ENCODE measurements around the gene CALHM6. TPM values are rescaled to one million over a fixed set of nuclear protein-coding genes. Genes with fewer than 3 reads are reported as not detected.

Gene CALHM6
- polyA plus RNA-seq, 1 of the 3 experiments (the other 2 are of a cell fraction) = 0.51 TPM

- Histone ChIP-seq H3K27ac (ENCODE audit: low read depth in 2 of 2, low read length in 1 of 2) (no peak overlapping the region), H2AFZ (ENCODE audit: low read depth) (no peak overlapping the region), H3K4me1 (ENCODE audit: control insufficient read depth in 1 of 2, insufficient read depth in 2 of 2, low read depth in 1 of 2, low read length in 1 of 2) (peaks cover 0 to 8% of the 10 kb centered on the region in 2 experiments; a peak in 3 of 4 replicates), H3K9me3 (no peaks in the 10 kb centered on the region), H3K9me2 (no peaks in the 10 kb centered on the region), H3K79me2 (ENCODE audit: insufficient read depth) (no peaks in the 10 kb centered on the region), H3K27me3 (ENCODE audit: insufficient read depth) (no peaks in the 10 kb centered on the region), H3K4me2 (no peak overlapping the region), H3K4me3 (ENCODE audit: low read depth in 2 of 2, low read length in 1 of 2) (no peak overlapping the region), H4K20me1 (ENCODE audit: insufficient read depth) (no peaks in the 10 kb centered on the region), H3K9ac (no peak overlapping the region), H3K36me3 (replicated peaks in 1 of 2; ENCODE audit: control insufficient read depth in 1 of 2, insufficient read depth in 2 of 2, low read length in 1 of 2) (no peaks in the 10 kb centered on the region), H3F3A (replicated peaks; ENCODE audit: insufficient read depth) (peaks cover 14% of the 10 kb centered on the region)
- POLR2A ChIA-PET = no interaction called here
- CTCF ChIA-PET = interaction anchor here (0.6 to 4.3 kb wide), 10 partner anchors 16 to 942 kb away, joined by 3 to 19 read pairs (median 4); partner anchors contain the start of gene CALHM6
- TF ChIP-seq TCF12 (IDR thresholded peaks at IDR 0.05) (no peak), RCOR1 (IDR thresholded peaks at IDR 0.05; ENCODE audit: low read length) (no peak), NRF1 (IDR thresholded peaks at IDR 0.05; ENCODE audit: low read depth, low read length) (no peak), CTCF (IDR thresholded peaks at IDR 0.05) (no peak), GABPA (IDR thresholded peaks at IDR 0.05; ENCODE audit: low read depth) (no peak), JUND (IDR thresholded peaks at IDR 0.05) (no peak), FOXJ3 (CRISPR knock-in tag; IDR thresholded peaks at IDR 0.05) (no peak), USF2 (IDR thresholded peaks at IDR 0.05; ENCODE audit: borderline replicate concordance, low read depth, low read length) (no peak), POLR2AphosphoS5 (IDR thresholded peaks at IDR 0.05; ENCODE audit: low read depth, low read length) (no peak), FOXM1 (IDR thresholded peaks at IDR 0.05; ENCODE audit: low read depth) (no peak), SMC3 (IDR thresholded peaks at IDR 0.05; ENCODE audit: low read depth, low read length) (no peak), RXRA (IDR thresholded peaks at IDR 0.05; ENCODE audit: borderline replicate concordance, low read depth) (no peak), RAD21 (IDR thresholded peaks at IDR 0.05; ENCODE audit: low read length) (no peak), GATA2 (CRISPR knock-in tag; IDR thresholded peaks at IDR 0.05) (no peak), RFX5 (IDR thresholded peaks at IDR 0.05; ENCODE audit: low read length) (no peak), TAF1 (IDR thresholded peaks at IDR 0.05; ENCODE audit: borderline replicate concordance, low read depth, low read length) (no peak), MAX (IDR thresholded peaks at IDR 0.05; ENCODE audit: low read depth) (no peak), TEAD4 (IDR thresholded peaks at IDR 0.05; ENCODE audit: borderline replicate concordance, insufficient read depth) (no peak), PBX3 (IDR thresholded peaks at IDR 0.05) (no peak), SIN3A (IDR thresholded peaks at IDR 0.05; ENCODE audit: borderline replicate concordance, low read depth, low read length) (no peak)
- no peak for DNase-seq
- WGBS (ENCODE audit: low lambda C conversion rate) = 77% methylated on average over 1 of the region's 1 CpG
Observed at GRCh38 chr6:116444575-116444974, 16.6 kb upstream of the CALHM6 start.
